NCI-H446 treated with DMSO at 0.1 percent for 48 hours (cell line): Measurements from ENCODE around the gene LSM3.
"Not testable (repeated sequence)": the region's sequence is repeated elsewhere in the genome, so short reads cannot be mapped to it uniquely, and the experiment has no call there.

ENCODE experiments used
- DNase-seq: peaks from one replicate; lab custom pipeline; 2025; lab: John Stamatoyannopoulos, UW

LSM3 gene

GRCh38 chr3:14222457-14222856, 43.8 kb downstream of the LSM3 start:
- DNase-seq: no peak

DNA sequence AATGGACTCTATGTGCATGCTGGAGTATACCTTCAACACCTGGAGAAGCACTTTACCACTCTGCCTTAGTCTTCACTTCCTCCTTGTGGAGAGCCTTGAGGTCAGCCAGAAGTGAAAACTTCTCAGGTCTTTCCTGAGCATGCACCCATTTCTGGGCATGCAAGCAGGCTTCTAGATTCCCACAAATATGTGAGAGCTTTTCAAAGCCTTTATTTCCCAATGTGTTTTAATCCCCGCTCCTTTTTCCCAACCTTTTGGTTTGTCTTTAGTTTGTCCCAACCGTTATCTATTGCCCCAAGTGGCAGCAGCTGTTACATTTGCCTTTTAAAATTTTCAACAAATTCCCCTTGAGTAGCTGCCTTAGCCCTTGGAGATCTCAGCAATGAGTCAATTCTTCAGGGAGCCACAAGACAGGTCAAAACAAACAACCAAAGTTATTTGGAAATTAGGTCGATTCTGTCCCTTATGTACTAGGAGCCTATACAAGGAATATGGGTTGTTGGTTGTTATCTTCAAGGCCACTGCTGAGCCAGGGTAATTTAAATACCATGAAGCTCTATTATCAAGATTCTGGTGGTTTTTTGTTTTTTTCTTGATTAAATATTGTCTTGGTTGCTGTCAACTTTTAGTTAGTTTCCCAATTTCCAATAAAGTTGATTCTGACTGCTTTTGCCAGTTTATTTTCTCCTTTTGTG, 44.4 kb downstream of the LSM3 start:
- no peak for DNase-seq

GRCh38 chr3:14223595-14223994, 45.0 kb downstream of the LSM3 start:
- no peak for DNase-seq

GRCh38 chr3:14224895-14225294, 46.3 kb downstream of the LSM3 start:
- no peak for DNase-seq

GRCh38 chr3:14225421-14225820, 46.8 kb downstream of the LSM3 start:
- DNase-seq: no peak

GRCh38 chr3:14226351-14226750, 47.7 kb downstream of the LSM3 start:
- DNase-seq: not testable (repeated sequence)

DNA sequence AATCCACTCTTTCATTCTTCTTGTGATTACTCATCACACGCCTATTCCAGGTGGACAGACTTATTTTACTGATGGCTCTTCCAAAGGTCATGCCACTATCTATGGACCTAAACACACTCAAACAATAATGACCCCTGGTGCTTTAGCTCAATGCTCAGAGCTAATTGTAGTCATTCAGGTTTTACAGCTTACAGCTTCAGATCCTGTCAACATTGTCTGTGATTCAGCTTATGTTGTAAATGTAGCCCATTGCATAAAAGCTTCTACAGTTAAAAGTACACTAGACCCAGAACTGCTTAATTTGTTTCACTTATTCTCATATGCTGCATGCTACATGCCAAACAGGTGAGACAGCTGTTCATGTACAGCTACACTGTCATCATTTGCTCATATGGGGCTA, 49.2 kb downstream of the LSM3 start:
- no peak for DNase-seq

GRCh38 chr3:14228681-14229470, 50.3 kb downstream of the LSM3 start:
- no peak for DNase-seq

- DNase-seq: not testable (repeated sequence)
Observed at GRCh38 chr3:14229695-14230094, 51.1 kb downstream of the LSM3 start.

- DNase-seq: no peak
Observed at GRCh38 chr3:14230729-14231128, 52.1 kb downstream of the LSM3 start.

DNA sequence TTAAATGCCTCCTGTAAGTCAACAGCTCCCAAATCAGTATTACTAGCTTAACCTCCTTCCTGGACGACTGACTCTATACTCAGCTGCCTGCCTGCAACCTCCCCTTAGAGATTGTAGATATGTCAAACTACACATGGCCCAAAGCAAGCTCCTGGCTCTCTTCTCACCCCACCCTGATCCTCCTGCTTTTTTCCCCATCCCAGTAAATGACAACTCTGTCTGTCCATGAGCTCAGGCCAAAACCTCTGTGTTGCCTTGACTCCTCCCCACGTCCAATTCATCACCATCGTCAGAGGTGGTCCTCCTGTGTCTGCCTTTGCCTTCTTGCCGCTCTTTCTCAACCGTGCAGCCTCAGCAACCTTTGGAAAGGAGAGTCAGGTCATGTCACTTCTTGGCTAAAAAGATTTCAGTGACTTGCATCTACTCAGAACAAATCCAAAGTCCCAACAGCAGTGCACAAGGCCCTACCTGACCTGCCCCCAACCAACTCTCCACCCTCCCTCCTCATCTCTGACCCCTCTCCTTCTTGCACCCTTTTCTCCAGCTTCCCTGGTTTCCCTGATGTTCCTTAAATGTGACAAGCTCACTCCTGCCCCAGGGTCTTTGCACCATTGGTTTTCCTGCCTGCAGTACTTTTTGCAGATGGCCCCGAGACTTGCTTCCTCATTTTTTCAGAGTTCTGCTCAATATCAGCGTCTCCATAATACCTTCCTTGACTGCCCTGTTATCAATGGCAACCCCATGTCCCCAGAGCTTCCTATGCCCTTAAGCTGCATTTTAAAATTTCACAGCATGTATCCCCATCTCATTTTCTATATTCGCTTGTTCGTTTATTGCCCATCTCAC, 52.8 kb downstream of the LSM3 start:
- no peak for DNase-seq

GRCh38 chr3:14231998-14232501, 53.4 kb downstream of the LSM3 start:
- DNase-seq: no peak

DNA sequence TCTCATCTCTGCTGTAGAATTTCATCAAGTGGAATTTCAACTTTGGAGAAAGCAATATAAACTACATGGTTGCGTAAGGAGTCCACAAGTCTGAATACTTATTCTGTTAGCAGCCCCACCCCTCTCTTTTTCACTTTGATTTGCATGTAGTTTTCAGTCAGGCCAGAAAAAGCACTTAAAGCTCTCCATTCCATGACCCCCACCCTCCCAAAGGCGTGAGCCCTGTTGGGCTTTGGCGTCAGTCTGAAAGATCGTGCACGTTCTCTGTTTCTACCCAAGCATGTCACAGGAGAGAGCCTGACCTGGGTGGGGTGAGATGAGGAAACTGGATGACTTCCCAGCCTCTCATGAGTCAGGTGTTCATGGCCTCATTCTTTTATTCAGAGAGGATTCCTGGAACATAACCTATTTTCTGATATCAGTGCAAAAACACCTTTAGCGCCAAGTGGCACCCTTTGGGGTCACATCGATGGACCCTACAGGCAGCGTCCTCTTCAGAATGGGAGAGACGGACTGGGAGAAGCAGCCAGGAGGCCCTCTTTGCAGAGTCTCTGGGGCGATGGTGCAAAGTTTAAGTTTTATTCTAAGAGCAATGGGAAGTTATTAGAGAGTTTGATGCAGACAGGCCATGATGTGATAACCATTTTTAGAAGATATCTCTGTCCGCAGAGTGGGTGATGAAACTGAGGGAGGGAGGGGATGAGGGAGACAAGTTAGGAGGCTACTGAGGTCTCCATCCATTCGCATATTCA, 55.8 kb downstream of the LSM3 start:
- DNase-seq: no peak

- DNase-seq: no peak
Observed at GRCh38 chr3:14235003-14235911, 56.6 kb downstream of the LSM3 start.

GRCh38 chr3:14235912-14236295, 57.3 kb downstream of the LSM3 start:
- no peak for DNase-seq

DNA sequence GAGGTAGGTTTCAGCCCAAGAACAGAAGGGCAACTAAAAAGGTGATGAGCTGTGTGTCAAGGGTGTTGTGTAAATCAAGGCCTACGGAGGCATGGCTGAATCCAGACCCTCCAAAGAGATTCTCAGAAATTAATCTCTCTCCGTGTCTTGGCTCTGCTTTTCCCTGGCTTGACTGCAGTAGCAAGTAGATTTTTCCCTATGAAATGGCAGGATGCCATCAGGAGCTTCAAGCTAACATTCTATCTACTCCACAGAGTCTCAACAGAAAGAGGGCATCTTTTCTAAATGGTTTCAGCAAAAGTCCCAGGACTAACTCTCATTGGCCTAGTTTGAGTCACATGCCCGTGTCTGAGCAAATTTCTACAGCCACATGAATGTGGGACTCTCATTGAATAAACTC, 58.3 kb downstream of the LSM3 start:
- DNase-seq: no peak

- DNase-seq: no peak
Observed at GRCh38 chr3:14237457-14237856, 58.8 kb downstream of the LSM3 start.

DNA sequence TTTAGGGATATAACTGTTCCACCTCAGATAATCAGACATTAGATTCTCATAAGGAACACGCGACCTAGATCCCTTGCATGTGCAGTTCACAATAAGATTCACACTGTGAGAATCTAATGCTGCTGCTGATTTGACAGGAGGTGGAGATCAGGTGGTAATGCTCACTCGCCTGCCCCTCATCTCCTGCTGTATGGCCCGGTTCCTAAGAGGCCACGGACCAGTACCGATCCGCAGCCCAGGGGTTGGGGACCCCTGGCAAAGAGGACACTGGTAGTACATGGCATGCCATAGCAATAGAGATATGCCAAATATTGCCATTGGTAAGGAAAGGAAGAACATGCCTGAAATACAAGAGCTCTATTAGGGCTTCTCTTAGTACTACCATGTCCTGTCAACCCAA, 59.7 kb downstream of the LSM3 start:
- DNase-seq: no peak

DNA sequence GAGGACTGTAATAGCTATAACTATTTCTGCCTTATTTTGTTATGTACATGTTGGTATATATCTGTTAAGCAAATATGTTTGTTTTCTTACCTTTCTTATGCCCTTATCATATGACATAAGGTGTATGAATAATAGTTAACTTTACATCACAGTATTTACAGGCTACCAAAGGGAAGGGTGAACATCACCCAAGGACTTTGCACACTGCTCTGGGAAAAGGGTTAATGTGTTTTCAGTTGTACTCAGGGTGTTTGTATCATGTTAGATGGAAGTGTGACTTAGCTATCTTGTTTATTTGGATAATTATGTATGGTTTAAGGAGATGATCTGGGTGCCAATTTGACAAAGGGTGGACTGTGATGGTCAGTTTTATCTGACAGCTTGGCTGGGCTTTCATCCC, 60.3 kb downstream of the LSM3 start:
- no peak for DNase-seq

DNA sequence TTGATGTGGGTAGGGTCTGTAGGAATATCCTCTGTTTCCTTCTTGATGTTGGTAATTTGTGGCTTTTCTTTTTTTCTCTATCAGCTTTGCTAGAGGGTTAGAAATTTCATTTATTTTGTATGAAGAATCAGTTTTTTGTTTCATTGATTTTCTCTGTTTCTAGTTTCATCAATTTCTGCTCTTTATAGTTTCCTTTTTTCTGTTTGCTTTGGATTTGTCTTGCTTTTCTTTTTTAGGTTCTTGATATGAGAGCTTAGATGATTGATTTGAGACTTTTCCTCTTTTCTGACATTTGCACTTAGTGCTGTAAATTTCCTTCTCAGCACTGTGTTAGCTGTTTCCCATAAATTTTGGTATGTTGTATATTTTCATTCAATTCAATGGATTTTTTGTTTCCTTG, 61.3 kb downstream of the LSM3 start:
- no peak for DNase-seq

- DNase-seq: no peak
Observed at GRCh38 chr3:14240366-14240765, 61.7 kb downstream of the LSM3 start.
